Stomach (tissue), 9 donors: ENCODE data around the gene RPP21. TPM values are rescaled to one million over a fixed set of nuclear protein-coding genes. Genes with fewer than 3 reads are reported as not detected.

ENCODE experiments used
- DNase-seq, 2 donors: peaks; one replicate each; pipeline versions ENCODE4 v3.0.0 to v3.0.0-alpha.2; 2013 to 2019
- H3K27ac ChIP-seq, 5 donors: fragments of 200-600 bp in 4 of 5; sonication (generic) in 4 of 5; one replicate each; pipeline ENCODE4 v1.5.1; 2013 to 2019; ENCODE audit warnings: mild to moderate bottlenecking in 1 of 5, moderate library complexity in 1 of 5
- H3K27me3 ChIP-seq, 3 donors: fragments of 200-600 bp; sonication (generic); one replicate each; pipeline ENCODE4 v1.5.1; 2017 to 2019; ENCODE audit warnings: mixed run types in 1 of 3
- H3K36me3 ChIP-seq, 4 donors: fragments of 200-600 bp; sonication (generic); 1 replicate in 3 of 4; 2 replicates in 1 of 4; pipeline ENCODE4 v1.5.1; 2016 to 2019
- H3K4me1 ChIP-seq, 4 donors: fragments of 200-600 bp; sonication (generic); one replicate each; pipeline ENCODE4 v1.5.1; 2016 to 2019
- H3K4me3 ChIP-seq, 4 donors: fragments of 200-600 bp; sonication (generic) in 3 of 4; one replicate each; pipeline ENCODE4 v1.5.1; 2016 to 2019; ENCODE audit warnings: mild to moderate bottlenecking in 1 of 4
- H3K9me3 ChIP-seq, 4 donors: fragments of 200-600 bp; sonication (generic); one replicate each; pipeline ENCODE4 v1.5.1; 2016 to 2019
- EP300 ChIP-seq: sonication (generic); formaldehyde crosslinking; IDR thresholded peaks from one replicate; pipeline ENCODE4 v1.6.1; 2017; ENCODE audit warnings: antibody characterized with exemption
- POLR2A ChIP-seq, 4 donors: fragments of 450-650 bp; IDR thresholded peaks; one replicate each; pipeline ENCODE4 v1.6.1; 2016; ENCODE audit warnings: antibody characterized with exemption in 4 of 4, control low read depth in 2 of 4, mild to moderate bottlenecking in 1 of 4, moderate library complexity in 1 of 4
- POLR2AphosphoS5 ChIP-seq, 3 donors: sonication (generic); formaldehyde crosslinking; IDR thresholded peaks; one replicate each; pipeline ENCODE4 v1.6.1; 2016; ENCODE audit warnings: antibody characterized with exemption in 3 of 3
- WGBS, 5 donors: extraction: QIAGEN DNeasy Blood & Tissue Kit in 3 of 5; methylation state at CpG; one replicate each; pipeline versions ENCODE4 v1.1.5 to v1.1.7; 2013 to 2018; 5-methylcytosine and 5-hydroxymethylcytosine counted together
- intact Hi-C: fragments of 100-400 bp; cut with DNase I; formaldehyde crosslinking; loops from one replicate; pipeline ENCODE4 v1.15.1; 2023; ENCODE audit warnings: low total_unique reads
- polyA plus RNA-seq, 3 donors: library from polyadenylated mRNA; stranded (reverse); fragments of 200-250 nt; gene quantifications; one replicate each; pipeline ENCODE4 v1.2.3, GENCODE V29; 2013
- total RNA-seq, 5 donors: library from RNA; depleted of rRNA; stranded (reverse); fragments of >200 nt; gene quantifications; one replicate each; pipeline versions ENCODE4 v1.1.0 to v1.2.3, GENCODE V29; 2014 to 2016
- TF ChIP-seq, protein P1 (sequence below), 7 experiments: fragments of 450-650 bp in 4 of 7; fragments of 200-600 bp in 3 of 7; sonication (generic) in 3 of 7; IDR thresholded peaks; one replicate each; pipeline ENCODE4 v1.5.1; 2016 to 2019; ENCODE audit warnings: antibody characterized with exemption in 7 of 7, control low read depth in 2 of 7, mild to moderate bottlenecking in 1 of 7
- donor health status: healthy with polysubstance abuse.
- donor health status: Bipolar disorder and iron deficiency.
- donor health status: healthy.

Gene RPP21
- total and polyA plus RNA-seq, 8 donors = 4.5 to 167 (median 119) TPM; not detected in 1

GRCh38 chr6:30315156-30315555, 29.8 kb upstream of the RPP21 start:
- no peak for DNase-seq
- Histone ChIP-seq H3K36me3 (peaks cover under 1 to 52% (median 40%) of the 10 kb centered on the region in 4 donors), H3K27ac (no peak overlapping the region), H3K27me3 (no peaks in the 10 kb centered on the region), H3K4me3 (no peak overlapping the region), H3K9me3 (no peaks in the 10 kb centered on the region), H3K4me1 (peaks cover 0 to 5% (median 0%) of the 10 kb centered on the region in 4 donors)
- no peak for TF ChIP-seq POLR2AphosphoS5 (IDR thresholded peaks at IDR 0.05)
- TF ChIP-seq POLR2A (IDR thresholded peaks at IDR 0.05) = no peak
- TF ChIP-seq, protein P1, sequence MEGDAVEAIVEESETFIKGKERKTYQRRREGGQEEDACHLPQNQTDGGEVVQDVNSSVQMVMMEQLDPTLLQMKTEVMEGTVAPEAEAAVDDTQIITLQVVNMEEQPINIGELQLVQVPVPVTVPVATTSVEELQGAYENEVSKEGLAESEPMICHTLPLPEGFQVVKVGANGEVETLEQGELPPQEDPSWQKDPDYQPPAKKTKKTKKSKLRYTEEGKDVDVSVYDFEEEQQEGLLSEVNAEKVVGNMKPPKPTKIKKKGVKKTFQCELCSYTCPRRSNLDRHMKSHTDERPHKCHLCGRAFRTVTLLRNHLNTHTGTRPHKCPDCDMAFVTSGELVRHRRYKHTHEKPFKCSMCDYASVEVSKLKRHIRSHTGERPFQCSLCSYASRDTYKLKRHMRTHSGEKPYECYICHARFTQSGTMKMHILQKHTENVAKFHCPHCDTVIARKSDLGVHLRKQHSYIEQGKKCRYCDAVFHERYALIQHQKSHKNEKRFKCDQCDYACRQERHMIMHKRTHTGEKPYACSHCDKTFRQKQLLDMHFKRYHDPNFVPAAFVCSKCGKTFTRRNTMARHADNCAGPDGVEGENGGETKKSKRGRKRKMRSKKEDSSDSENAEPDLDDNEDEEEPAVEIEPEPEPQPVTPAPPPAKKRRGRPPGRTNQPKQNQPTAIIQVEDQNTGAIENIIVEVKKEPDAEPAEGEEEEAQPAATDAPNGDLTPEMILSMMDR (IDR thresholded peaks at IDR 0.05) = no peak
- no peak for TF ChIP-seq EP300
- intact Hi-C loops = no loop called here
- WGBS, 5 donors = 93 to 96% (median 96%) methylated on average over 3 of the region's 3 CpGs

GRCh38 chr6:30317913-30318589, 26.9 kb upstream of the RPP21 start:
- DNase-seq = no peak
- peaks cover 0 to 36% (median 31%) of the 10 kb centered on the region in 4 donors for H3K36me3 ChIP-seq
- no peaks in the 10 kb centered on the region for H3K27me3 ChIP-seq
- no peaks in the 10 kb centered on the region for H3K9me3 ChIP-seq
- H3K4me1 ChIP-seq = peaks cover 0 to 34% (median 14%) of the 10 kb centered on the region in 4 donors
- H3K4me3 ChIP-seq = no peak overlapping the region
- no peak overlapping the region for H3K27ac ChIP-seq
- WGBS, 5 donors = 76 to 84% (median 83%) methylated on average over 6 of the region's 6 CpGs
- intact Hi-C loops = no loop called here
- TF ChIP-seq POLR2A (IDR thresholded peaks at IDR 0.05) (no peak), POLR2AphosphoS5 (IDR thresholded peaks at IDR 0.05) (no peak), EP300 (no peak)
- TF ChIP-seq, protein P1 (IDR thresholded peaks at IDR 0.05) = no peak

DNA sequence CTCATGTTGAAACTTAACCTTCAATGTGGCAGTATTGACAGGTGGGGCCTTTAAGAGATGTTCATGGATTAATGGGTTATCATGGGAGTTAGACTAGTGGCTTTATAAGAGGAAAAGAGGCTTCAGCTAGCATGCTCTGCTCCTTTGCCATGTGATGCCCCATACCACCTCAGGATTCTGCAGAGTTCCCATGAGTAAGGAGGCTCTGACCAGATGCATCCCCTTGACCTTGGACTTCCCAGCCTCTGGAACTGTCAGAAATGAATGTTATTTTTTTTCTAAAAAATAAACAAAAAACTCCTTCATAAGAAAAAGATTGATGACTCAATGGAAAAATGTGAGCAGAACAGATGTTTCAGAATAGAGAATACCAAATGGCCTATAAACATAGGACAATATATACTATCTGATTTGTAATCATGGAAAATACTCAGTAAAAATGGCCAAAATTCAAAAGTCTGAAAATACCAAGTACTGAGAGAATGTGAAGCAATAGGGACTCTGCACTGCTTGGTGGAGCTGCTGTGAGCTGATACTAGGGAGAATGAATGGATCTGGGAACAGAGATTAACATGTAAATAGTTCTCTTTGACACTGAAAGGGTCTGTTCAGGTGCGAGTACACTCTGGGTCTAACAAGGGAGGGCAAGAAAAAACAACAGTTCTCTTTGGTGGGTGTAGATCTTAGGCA, 25.7 kb upstream of the RPP21 start:
- TF ChIP-seq POLR2A (IDR thresholded peaks at IDR 0.05) = no peak
- TF ChIP-seq EP300 = no peak
- no peak for TF ChIP-seq POLR2AphosphoS5 (IDR thresholded peaks at IDR 0.05)
- TF ChIP-seq, protein P1 (IDR thresholded peaks at IDR 0.05) = no peak
- H3K4me1 ChIP-seq = peaks cover under 1 to 47% (median 26%) of the 10 kb centered on the region in 4 donors
- WGBS, 5 donors = 83 to 96% (median 91%) methylated on average over 1 of the region's 1 CpG
- peaks cover 0 to 24% (median 19%) of the 10 kb centered on the region in 4 donors for H3K36me3 ChIP-seq
- no peak for DNase-seq
- no peaks in the 10 kb centered on the region for H3K9me3 ChIP-seq
- intact Hi-C loops = no loop called here
- no peak overlapping the region for H3K27ac ChIP-seq
- no peak overlapping the region for H3K4me3 ChIP-seq
- no peaks in the 10 kb centered on the region for H3K27me3 ChIP-seq

DNA sequence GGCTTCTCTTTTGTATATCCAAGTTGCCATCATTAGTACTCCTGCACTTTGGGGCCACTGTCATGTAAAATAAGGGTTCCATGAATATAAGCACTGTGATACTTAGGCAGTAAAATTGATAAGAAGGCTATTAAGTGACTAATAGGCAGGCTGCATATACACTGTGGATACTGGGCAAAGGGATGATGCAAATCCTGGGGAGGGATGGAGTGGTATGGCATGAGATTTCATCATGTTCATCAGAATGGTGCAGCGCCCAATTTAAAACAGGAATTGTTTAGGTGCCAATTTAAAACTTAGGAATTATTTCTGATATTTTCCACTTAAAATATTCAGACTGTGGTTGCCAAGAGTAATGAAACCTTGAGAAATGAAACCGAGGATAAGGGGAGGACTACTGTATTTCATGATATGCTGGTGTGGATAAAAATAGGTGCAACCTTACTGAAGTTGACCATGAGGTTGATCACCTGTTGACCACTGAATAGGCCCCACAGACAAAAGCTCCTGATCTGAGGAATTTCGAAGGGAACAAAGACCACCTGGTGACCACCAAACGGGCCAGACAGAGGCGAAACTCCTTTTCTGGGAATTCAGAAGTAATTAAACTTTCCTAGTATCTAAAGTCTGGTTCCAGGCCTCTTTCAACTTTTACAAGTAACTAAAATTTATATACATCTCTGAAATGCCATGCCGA, 23.1 kb upstream of the RPP21 start:
- H3K27me3 ChIP-seq = no peaks in the 10 kb centered on the region
- WGBS, 5 donors = 86 to 94% (median 92%) methylated on average over 6 of the region's 6 CpGs
- peaks cover 0 to 10% (median under 1%) of the 10 kb centered on the region in 4 donors for H3K36me3 ChIP-seq
- intact Hi-C loops = no loop called here
- TF ChIP-seq POLR2A (IDR thresholded peaks at IDR 0.05) = no peak
- H3K9me3 ChIP-seq = no peaks in the 10 kb centered on the region
- DNase-seq = no peak
- no peak overlapping the region for H3K4me3 ChIP-seq
- H3K27ac ChIP-seq = no peak overlapping the region
- H3K4me1 ChIP-seq = peaks cover 19 to 64% (median 41%) of the 10 kb centered on the region in 4 donors
